ENCODE measurements around the gene HINFP. TPM values are rescaled to one million over a fixed set of nuclear protein-coding genes. Genes with fewer than 3 reads are reported as not detected.
"Not testable (repeated sequence)": the region's sequence is repeated elsewhere in the genome, so short reads cannot be mapped to it uniquely, and the experiment has no call there.

HINFP gene
- total RNA-seq, 2 donors from 2014 or later, result 13.4 to 34.7 TPM

DNA sequence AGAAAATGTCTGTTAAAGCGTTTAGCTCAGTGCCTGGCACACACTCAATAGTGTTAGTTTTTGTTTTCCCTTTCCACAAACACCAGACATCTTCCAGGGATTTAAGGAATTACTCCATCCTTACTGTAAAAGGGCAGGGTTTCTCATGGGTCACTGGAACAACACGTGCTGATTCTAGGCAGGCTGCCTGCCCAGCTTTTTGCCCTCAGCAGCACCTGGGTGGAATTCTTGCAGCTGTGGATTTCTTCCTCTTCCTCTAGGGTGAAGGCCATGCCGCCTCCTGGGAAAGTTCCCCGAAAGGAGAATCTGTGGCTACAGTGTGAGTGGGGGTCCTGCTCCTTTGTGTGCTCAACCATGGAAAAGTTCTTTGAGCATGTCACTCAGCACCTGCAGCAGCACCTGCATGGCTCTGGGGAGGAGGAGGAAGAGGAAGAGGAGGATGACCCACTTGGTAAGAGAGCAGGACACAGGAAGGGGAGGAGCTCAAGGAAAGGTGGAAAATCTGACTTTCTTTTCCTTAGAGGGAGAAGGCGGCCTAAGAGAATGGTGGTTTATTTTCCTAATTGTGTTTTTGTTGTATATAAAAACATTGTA lies 5.4 kb downstream of the HINFP start:
- ATAC-seq (ENCODE audit: insufficient number of reproducible peaks, low FRiP score, low read depth) (no peak), DNase-seq (ENCODE audit: low spot score) (no peak)
- Histone ChIP-seq H3K27me3 (replicated peaks; ENCODE audit: insufficient read depth) (no peaks in the 10 kb centered on the region), H3K4me3 (no peak overlapping the region), H3K27ac (no peak overlapping the region), H3K9me3 (no peaks in the 10 kb centered on the region), H3K36me3 (peaks cover 32% of the 10 kb centered on the region), H3K4me1 (ENCODE audit: control insufficient read depth in 1 of 2, low read depth in 2 of 2) (peaks cover 8 to 10% of the 10 kb centered on the region in 2 donors)
- TF ChIP-seq, protein P1, sequence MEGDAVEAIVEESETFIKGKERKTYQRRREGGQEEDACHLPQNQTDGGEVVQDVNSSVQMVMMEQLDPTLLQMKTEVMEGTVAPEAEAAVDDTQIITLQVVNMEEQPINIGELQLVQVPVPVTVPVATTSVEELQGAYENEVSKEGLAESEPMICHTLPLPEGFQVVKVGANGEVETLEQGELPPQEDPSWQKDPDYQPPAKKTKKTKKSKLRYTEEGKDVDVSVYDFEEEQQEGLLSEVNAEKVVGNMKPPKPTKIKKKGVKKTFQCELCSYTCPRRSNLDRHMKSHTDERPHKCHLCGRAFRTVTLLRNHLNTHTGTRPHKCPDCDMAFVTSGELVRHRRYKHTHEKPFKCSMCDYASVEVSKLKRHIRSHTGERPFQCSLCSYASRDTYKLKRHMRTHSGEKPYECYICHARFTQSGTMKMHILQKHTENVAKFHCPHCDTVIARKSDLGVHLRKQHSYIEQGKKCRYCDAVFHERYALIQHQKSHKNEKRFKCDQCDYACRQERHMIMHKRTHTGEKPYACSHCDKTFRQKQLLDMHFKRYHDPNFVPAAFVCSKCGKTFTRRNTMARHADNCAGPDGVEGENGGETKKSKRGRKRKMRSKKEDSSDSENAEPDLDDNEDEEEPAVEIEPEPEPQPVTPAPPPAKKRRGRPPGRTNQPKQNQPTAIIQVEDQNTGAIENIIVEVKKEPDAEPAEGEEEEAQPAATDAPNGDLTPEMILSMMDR (IDR thresholded peaks at IDR 0.05), result no peak

DNA sequence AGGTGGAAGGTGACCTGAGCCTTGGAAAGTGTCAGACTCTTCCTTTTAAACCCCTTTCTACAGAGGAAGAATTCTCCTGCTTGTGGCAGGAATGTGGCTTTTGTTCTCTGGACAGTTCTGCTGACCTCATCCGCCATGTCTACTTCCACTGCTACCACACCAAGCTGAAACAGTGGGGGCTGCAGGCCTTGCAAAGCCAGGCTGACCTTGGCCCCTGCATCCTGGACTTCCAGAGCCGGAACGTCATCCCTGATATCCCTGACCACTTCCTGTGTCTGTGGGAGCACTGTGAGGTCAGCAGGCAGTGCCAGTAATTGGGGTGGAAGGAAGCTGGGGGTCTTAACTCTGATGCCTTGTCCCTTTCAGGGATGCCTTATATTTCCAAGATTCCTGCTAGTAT lies 9.3 kb downstream of the HINFP start:
- H3K36me3 ChIP-seq, result peaks cover 46% of the 10 kb centered on the region
- no peak for DNase-seq (ENCODE audit: low spot score)
- ATAC-seq (ENCODE audit: insufficient number of reproducible peaks, low FRiP score, low read depth), result no peak
- no peaks in the 10 kb centered on the region for H3K27me3 ChIP-seq (replicated peaks; ENCODE audit: insufficient read depth)
- no peak overlapping the region for H3K27ac ChIP-seq
- no peak overlapping the region for H3K4me3 ChIP-seq
- no peaks in the 10 kb centered on the region for H3K4me1 ChIP-seq (ENCODE audit: control insufficient read depth in 1 of 2, low read depth in 2 of 2)
- TF ChIP-seq, protein P1 (IDR thresholded peaks at IDR 0.05), result no peak
- no peaks in the 10 kb centered on the region for H3K9me3 ChIP-seq

DNA sequence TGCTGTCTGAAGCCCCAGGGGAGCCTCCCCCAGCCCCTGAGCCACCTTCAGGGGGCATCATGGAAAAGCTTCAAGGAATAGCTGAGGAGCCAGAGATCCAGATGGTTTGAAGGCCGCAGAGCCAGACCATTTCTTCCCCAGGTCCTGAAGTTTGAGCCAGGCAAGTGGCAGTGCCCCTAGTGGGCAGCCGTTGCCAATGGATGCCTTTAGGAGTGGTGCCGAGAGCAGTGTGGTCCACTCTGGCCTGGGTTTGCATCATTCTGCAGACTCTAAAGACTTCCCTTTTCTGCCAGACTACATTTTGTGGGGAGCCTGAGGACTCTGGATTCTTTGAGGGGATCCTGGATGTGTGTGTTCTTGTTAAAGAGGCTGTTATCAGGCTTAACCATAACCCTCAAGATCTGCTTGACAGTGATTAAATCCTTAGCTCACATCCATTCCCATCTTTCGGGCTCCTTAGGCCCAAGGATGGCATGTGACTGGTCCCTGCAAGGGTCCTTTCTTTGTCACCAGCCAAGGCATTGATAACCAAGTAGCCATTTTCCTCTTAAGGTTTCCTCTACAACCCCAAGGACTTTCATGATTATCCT lies 13.1 kb downstream of the HINFP start:
- no peak for DNase-seq (ENCODE audit: low spot score)
- H3K4me3 ChIP-seq, result no peak overlapping the region
- ATAC-seq (ENCODE audit: insufficient number of reproducible peaks, low FRiP score, low read depth), result no peak
- TF ChIP-seq, protein P1 (IDR thresholded peaks at IDR 0.05), result peak; percentile 33
- H3K4me1 ChIP-seq (ENCODE audit: control insufficient read depth in 1 of 2, low read depth in 2 of 2), result no peaks in the 10 kb centered on the region
- H3K36me3 ChIP-seq, result peaks cover 40% of the 10 kb centered on the region
- H3K9me3 ChIP-seq, result no peaks in the 10 kb centered on the region
- no peaks in the 10 kb centered on the region for H3K27me3 ChIP-seq (replicated peaks; ENCODE audit: insufficient read depth)
- no peak overlapping the region for H3K27ac ChIP-seq

DNA sequence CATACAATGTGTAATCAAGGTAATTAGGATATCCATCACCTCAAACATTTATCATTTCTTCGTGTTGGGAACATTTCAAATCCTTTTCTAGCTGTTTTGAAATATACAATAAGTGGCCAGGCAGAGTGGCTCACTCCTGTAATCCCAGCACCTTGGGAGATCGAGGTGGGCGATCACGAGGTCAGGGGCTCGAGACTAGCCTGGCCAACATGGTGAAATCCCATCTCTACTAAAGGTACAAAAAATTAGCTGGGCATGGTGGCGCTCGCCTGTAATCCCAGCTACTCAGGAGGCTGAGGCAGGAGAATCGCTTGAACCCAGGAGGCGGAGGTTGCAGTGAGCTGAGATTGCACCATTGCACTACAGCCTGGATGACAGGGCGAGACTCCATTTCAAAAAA lies 17.9 kb downstream of the HINFP start:
- not testable (repeated sequence) for H3K4me3 ChIP-seq; H3K27me3 ChIP-seq (replicated peaks; ENCODE audit: insufficient read depth); H3K4me1 ChIP-seq (ENCODE audit: control insufficient read depth in 1 of 2, low read depth in 2 of 2); H3K36me3 ChIP-seq; H3K27ac ChIP-seq; ATAC-seq (ENCODE audit: insufficient number of reproducible peaks, low FRiP score, low read depth); DNase-seq (ENCODE audit: low spot score); H3K9me3 ChIP-seq

DNA sequence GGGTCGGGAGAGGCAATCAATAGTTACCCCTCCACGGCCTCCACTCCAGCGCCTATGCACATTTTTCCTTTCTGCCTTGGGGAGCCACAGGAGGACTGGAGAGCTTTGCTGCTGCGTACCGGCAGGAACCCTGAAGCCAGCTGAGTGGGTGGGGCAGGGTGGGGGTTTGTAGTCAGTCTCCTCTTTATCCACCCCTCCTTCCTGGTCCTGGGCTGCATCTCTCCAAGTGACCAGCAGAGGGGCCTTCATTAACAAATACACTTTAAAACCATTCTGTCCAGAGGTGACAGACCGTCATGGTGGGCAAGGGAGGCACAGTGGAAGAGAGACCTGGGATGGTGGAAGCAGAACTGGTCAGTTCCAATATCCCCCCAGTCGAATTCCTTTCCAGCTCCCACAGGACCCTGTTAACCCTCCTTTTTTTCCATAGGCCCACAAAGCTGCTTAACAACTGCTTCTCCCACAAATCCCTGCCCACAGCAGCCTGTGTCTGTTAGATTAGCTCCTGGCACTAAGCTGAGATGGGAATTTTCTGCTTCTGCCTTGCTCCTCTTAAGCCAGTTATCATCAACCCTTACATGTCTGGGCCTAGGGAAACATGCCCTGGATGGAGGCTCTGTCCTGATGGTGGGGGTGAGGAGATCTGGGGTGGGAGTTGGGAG lies 23.6 kb downstream of the HINFP start:
- Histone ChIP-seq H3K9me3 (no peaks in the 10 kb centered on the region), H3K27me3 (replicated peaks; ENCODE audit: insufficient read depth) (no peaks in the 10 kb centered on the region), H3K4me3 (no peak overlapping the region), H3K4me1 (ENCODE audit: control insufficient read depth in 1 of 2, low read depth in 2 of 2) (peaks cover 3 to 16% of the 10 kb centered on the region in 2 donors), H3K36me3 (no peaks in the 10 kb centered on the region), H3K27ac (no peak overlapping the region)
- TF ChIP-seq, protein P1 (IDR thresholded peaks at IDR 0.05), result peak; percentile 81
- no peak for DNase-seq (ENCODE audit: low spot score)
- peak; percentile 46 for ATAC-seq (ENCODE audit: insufficient number of reproducible peaks, low FRiP score, low read depth)

All from thoracic aorta (tissue), 2 donors.